GM19351 (cell line): ENCODE measurements around the gene SRR.

Experiments
- ATAC-seq: cut with Tn5 transposase; IDR thresholded peaks from one replicate; pipeline ENCODE4 v1.9.1; 2021; ENCODE audit warnings: mild to moderate bottlenecking, moderate library complexity; ENCODE audit not compliant: unreplicated experiment

Gene SRR

DNA sequence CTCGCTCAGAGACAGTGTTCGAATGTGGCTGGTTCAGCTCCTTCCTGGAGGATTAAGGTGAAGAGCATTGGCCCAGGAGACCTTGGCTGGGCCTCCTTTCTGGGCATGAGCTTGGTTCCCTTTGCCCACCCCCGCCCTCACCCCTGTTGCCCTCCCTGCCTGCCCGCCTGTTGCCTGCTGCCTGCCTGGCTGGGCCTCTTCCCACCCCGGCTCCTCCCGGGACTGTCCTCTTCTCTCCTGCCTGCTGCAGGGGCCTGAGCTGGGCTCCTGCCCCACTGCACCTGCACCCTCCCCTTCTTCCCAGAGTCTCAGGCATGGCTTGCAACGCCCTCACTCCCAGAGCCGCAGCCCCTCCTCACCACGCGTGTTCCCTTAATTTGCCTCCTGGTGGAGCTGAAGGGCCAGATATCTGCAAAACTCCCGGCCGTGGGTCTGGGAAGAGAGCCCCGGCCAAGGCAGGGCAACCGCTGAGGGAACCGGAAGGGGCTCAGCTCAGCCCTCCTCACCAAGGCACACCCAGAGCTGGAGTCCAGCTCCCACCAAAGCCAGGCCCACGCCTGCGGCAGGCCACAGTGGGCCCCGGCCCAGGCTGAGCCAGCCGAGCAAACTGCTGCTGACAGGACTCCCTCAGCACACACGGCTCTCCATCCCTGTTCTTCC, 65.9 kb downstream of the SRR start:
- no peak for ATAC-seq

DNA sequence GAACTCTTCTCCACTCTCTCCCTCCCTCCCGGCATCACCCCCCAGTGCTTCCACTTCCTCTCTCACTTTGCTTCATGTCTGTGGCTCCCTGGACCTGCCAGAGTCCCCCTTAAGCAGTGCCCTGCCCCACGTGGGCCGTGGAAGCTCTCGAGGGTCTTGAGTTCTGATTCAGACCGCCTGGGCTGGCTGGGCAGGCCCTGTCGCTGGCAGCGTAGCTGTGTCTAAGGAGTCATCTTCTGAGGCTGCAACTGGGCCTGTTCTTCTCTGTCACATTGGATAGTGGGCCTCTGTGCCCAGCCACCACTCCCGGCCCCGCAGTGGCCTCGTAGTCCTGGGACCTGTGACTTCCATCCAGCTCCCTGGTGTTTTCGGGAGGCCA, 66.5 kb downstream of the SRR start:
- no peak for ATAC-seq

DNA sequence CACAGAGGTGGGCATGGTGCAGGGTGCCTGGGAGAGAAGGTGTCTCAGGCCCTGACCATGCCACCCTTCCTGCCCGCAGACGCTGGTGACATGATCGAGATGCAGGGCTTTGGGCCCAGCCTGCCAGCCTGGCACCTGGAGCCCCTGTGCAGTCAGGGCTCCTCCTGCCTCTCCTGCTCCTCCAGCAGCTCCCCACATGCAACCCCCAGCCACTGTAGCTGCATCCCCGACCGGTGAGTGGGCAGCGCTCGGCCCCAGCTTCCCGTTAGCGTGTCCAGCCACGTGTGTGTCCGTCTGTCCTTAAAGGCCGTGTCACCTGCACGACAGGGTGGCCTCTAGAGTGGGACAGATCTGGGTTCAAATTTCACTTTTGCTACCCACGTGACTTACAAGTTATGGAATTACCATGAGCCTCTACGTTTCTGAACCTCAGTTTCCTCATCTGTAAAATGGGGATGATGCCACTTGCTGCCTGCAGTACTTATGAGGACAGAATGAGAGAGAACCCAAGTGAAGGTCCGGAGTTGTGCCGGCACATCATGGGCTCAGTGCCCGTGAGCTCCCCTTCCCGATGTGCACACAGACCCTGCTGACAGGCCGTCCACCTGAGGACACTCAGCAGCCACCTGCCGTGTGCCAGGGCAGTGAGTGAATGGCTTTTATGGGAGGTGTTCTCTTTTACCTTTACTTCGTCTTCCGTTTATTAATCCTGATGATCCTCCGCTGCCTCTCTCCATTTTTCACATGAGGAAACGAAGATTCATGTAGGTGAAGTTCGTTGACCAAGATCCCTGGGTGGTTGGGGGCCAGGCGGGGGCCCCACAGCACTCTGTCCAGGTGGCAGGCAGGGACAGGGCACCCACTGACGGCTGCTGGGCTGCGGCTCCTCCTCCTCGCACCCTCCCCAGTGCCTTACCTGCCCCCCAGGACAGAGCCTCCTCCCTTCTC, 67.7 kb downstream of the SRR start:
- no peak for ATAC-seq

DNA sequence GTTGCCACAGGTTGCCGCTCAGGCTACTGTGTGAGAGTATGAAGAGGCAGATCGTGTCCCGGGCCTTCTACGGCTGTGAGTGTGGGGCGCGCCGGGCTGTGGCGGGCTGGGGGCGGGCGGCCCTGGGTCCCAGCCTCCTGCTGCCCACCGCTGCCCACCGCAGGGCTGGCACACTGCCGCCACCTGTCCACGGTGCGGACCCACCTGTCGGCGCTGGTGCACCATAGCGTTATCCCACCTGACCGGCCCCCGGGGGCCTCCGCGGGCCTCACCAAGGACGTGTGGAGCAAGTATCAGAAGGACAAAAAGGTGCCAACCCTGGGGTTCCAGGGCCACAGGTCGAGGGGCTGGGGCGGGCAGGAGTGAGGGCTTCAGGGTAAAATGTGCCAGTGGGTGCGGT, 68.4 kb downstream of the SRR start:
- ATAC-seq, result no peak

DNA sequence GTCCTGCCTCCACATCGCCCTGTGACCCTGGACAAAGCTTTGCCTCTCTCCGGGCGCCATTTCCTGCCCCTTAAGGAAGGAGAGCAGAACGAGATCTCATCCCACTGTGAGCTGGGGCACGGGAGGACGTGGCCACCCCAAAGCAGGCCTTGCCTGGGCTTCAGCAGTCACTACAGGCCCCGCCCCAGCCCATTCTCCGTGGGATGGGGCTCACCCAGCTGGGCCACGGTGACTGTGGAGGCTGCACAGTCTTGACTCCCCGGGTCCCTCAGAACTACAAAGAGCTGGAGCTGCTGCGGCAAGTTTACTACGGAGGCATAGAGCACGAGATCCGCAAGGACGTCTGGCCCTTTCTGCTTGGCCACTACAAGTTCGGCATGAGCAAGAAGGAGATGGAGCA, 68.9 kb downstream of the SRR start:
- no peak for ATAC-seq

DNA sequence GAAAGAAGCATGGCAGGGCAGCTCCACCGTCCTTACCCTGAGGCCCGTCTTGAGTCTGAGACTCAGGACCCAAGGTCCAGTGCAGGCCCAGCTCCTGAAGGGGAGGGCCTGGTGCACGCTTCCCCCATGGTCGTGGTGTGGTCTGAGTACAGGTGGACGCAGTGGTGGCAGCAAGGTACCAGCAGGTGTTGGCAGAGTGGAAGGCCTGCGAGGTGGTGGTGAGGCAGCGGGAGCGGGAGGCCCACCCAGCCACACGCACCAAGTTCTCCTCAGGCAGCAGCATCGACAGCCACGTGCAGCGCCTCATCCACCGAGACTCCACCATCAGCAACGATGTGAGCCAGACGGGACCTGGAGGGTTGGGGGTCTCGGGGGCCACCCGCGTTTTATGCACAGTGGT, 69.4 kb downstream of the SRR start:
- no peak for ATAC-seq
